H7 (cell line): ENCODE results near the gene PGAM1. TPM values are rescaled to one million over a fixed set of nuclear protein-coding genes. Genes with fewer than 3 reads are reported as not detected.
"Not testable (repeated sequence)": the region's sequence is repeated elsewhere in the genome, so short reads cannot be mapped to it uniquely, and the experiment has no call there.

Experiments used
- DNase-seq: peaks from one replicate; pipeline ENCODE4 v3.0.0; 2012
- H3K27me3 ChIP-seq: 2 replicates; pipeline ENCODE4 v1.6.0; 2011; ENCODE audit warnings: mild to moderate bottlenecking, low read length; ENCODE audit not compliant: control insufficient read depth, insufficient read depth
- H3K36me3 ChIP-seq: replicated peaks from 2 replicates; pipeline ENCODE4 v1.5.1; 2011; ENCODE audit warnings: low read length; ENCODE audit not compliant: control insufficient read depth, insufficient read depth
- H3K4me3 ChIP-seq: 2 replicates; pipeline ENCODE4 v1.5.1; 2011; ENCODE audit warnings: low read depth, mild to moderate bottlenecking, control low read depth, low read length, moderate library complexity; ENCODE audit not compliant: insufficient read depth
- total RNA-seq: library from RNA; depleted of rRNA; stranded (reverse); fragments of >200 nt; shearing (Covaris generic); gene quantifications from 2 replicates; pipeline ENCODE4 v1.2.3, GENCODE V29; 2014

PGAM1 gene
- total RNA-seq, 1 experiment from 2014 or later, result 1,380 TPM

DNA sequence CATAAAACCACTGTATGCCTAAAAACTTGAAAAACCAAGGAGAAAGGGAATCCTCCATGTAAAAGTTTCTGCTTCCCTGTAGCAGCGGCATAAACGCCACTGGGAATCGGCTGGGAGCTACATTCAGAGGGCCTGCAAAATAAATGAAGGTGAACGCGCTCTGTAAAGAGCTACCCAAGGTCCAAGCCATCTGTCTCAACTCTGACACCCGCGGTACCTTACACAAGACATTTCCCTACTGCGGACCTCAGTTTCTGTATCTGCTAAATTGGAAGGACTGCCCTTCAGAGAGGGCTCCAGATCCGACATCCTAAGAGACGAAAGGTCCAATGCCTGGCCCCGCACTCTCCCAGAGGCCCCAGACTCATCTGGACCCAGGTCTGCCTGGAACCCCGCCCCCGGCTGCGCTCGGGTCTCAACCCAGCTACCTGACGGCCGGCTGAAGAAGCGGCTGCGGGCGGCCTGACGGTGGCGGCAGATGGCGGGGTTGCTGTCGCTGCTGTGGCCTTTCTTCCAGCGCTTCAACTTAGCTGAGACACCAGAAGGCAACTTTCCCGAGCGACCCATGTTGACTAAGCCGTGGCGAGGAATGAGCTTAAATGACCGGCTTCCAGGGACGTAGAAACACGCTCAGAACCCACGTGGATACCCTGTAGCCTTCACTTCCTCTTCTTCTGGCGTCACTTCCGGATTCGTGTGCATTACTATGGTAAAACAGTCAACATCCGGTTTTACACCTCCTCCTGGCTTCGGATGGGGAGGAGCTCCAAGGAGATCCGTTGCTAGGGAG, 25.1 kb upstream of the PGAM1 start, which contains the start of gene RRP12:
RRP12 (minus strand) TSS at position 676 of the 790 bp plus-strand sequence; CDS start at position 567, 109 bp downstream.
- peaks cover 7% of the 10 kb centered on the region for H3K36me3 ChIP-seq
- DNase-seq, result peak; percentile 96
- H3K27me3 ChIP-seq, result no peaks in the 10 kb centered on the region
- peak within 1 kb of the TSS; percentile 44 for H3K4me3 ChIP-seq

- DNase-seq, result no peak
- Histone ChIP-seq H3K36me3 (peaks cover 2% of the 10 kb centered on the region; the same call in 1 of the 2 replicates), H3K27me3 (no peaks in the 10 kb centered on the region), H3K4me3 (no peak overlapping the region)
These were observed 24.5 kb upstream of the PGAM1 start for GRCh38 chr10:97401455-97401919.

GRCh38 chr10:97404044-97404443, 21.9 kb upstream of the PGAM1 start:
- H3K27me3 ChIP-seq, result no peaks in the 10 kb centered on the region
- no peak for DNase-seq
- H3K36me3 ChIP-seq, result no peaks in the 10 kb centered on the region
- no peak overlapping the region for H3K4me3 ChIP-seq

DNA sequence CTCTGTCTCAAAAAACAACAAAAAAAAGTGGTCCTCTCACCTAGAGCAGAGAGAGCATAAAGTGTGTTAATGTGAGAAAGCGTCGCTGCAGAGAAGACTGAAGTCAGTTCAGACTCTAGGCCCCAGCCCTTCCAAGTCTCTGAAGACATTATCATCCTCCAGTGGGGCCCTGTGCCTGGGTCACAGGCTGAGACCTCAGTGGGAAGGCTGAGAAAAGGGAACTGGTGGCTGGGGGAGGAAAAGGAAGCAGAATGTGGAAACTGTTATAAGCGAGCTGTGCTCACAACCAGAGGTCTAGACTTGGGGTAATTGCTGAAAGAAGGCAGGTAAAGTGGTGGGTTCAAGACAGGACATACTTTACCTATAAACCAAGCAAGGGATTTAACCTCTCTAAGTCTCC, 19.9 kb upstream of the PGAM1 start:
- DNase-seq, result no peak
- H3K27me3 ChIP-seq, result no peaks in the 10 kb centered on the region
- H3K4me3 ChIP-seq, result no peak overlapping the region

DNA sequence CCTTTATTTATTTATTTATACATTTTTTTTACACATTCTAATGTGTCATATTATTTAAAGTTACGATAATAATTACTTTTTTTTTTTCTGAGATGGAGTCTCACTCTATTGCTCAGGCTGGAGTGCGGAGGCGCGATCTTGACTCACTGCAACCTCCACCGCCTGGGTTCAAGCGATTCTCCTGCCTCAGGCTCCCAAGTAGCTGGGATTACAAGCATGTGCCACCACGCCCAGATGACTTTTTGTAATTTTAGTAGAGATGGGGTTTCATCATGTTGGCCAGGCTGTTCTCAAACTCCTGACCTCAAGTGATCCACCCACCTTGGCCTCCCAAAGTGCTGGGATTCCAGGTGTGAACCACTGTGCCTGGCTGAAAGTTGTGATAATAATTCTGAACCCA, 19.5 kb upstream of the PGAM1 start:
- H3K4me3 ChIP-seq, H3K27me3 ChIP-seq, DNase-seq, H3K36me3 ChIP-seq: not testable (repeated sequence)

More for the DNA sequence above, 19.9 kb upstream of the PGAM1 start:
- H3K36me3 ChIP-seq, result no peaks in the 10 kb centered on the region

DNA sequence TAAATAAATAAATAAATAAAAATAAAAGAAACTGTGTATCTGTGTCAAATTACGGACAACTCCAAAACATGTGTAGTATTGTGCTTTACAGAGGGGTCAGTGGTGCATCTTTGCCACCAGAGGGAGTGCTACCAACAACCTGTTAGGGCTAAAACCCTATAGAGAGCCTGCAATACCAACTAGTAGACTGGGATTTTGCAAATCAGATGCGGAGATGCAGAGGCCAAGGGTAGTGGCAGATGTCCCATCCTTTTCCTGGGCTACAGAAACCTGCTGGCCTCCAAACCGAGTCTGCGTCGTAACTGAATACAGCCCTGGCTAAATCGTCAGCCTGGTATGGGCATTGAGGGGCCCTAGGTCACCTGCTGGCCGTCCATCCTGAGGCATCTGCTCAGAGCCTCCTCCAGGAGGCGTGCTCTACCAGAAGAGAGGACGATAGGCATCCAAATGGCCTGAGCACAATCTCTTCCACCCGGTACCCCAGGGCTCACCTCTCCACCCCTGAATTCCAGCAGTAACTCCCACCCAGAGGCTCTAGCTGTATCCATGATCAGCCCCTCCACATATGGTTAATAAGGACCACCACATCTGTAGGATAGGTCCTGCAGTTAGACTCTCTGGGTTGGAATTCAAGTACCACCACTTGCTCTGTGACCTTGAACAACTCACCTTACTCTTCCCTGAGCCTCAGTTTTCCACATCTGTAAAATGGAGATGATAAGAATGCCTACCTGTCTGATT, 18.6 kb upstream of the PGAM1 start:
- peak; percentile 87 for DNase-seq
- Histone ChIP-seq H3K4me3 (peak overlapping the region; percentile 19), H3K36me3 (no peaks in the 10 kb centered on the region), H3K27me3 (no peaks in the 10 kb centered on the region)

DNA sequence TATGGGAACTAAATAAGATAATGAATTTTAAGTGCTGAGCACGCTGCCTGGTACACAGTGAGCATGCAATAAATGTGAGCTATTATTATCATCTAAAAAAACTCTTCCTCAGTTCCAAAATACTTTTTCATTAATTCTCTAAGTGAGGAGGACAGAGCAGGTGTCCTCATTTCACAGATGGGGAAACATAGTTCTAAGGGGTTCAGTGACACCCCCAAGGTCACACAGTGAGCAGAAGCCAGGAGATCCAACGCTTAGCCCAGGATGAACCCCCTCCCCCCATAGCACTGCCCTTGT, 18.1 kb upstream of the PGAM1 start:
- no peak for DNase-seq
- Histone ChIP-seq H3K27me3 (no peaks in the 10 kb centered on the region), H3K36me3 (no peaks in the 10 kb centered on the region), H3K4me3 (no peak overlapping the region)

- no peak for DNase-seq
- H3K36me3 ChIP-seq, result no peaks in the 10 kb centered on the region
- no peak overlapping the region for H3K4me3 ChIP-seq
- no peaks in the 10 kb centered on the region for H3K27me3 ChIP-seq
These were observed 17.4 kb upstream of the PGAM1 start for GRCh38 chr10:97408496-97408992.

- DNase-seq, result peak; percentile 2
- Histone ChIP-seq H3K36me3 (no peaks in the 10 kb centered on the region), H3K4me3 (no peak overlapping the region), H3K27me3 (no peaks in the 10 kb centered on the region)
These were observed 14.6 kb upstream of the PGAM1 start for GRCh38 chr10:97411406-97411805.

DNA sequence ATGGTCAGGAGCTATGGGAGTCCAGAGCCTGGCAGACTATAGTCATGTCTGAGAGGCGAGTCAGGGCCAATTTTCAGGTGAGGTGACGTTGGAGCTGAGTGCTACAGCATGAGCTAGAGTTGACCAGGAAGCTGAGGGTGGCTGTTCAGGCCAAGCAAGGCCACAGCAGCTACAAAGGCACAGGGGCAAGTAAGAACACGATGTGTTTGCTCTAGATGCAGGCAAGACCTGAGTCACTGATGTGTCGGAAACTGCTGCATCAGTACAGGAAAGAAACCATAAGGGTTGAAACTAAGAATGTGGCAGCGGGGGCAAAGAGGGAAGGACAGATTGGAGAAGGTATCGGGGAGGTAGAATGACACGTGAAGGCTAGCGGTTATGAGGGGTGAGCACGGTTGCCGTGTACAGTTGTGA, 13.1 kb upstream of the PGAM1 start:
- Histone ChIP-seq H3K4me3 (no peak overlapping the region), H3K36me3 (no peaks in the 10 kb centered on the region), H3K27me3 (no peaks in the 10 kb centered on the region)
- no peak for DNase-seq

DNA sequence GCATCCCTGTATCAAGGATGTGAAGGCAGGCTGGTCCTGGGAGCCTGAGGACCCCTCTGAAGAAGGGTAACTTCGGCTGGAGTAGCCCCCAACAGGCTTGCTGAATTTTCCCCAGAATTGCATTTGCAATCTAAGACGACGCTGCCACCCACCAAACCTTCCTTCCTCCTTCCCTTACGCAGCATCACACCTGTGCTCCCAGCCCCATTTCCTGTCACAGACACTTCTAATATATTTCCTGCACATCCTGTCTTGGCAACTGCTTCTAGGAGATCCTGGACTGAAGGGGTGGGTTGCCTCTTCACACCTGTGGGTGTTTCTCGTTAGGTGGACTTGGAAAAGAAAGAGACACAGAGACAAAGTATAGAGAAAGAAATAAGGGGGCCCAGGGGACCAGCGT, 9.4 kb upstream of the PGAM1 start:
- no peaks in the 10 kb centered on the region for H3K27me3 ChIP-seq
- no peak for DNase-seq
- H3K36me3 ChIP-seq, result no peaks in the 10 kb centered on the region
- H3K4me3 ChIP-seq, result no peak overlapping the region

DNA sequence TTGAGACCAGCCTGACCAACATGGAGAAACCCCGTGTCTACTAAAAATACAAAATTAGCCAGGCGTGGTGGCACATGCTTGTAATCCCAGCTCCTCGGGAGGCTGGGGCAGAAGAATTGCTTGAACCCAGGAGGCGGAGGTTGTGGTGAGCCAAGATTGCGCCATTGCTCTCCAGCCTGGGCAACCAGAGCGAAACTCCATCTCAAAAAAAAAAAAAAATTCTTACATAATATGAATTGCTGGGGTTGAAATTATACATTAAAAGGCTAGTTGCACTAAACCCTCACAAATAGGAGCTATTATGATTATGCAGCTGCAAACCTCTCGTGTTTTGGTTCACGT, 2.3 kb upstream of the PGAM1 start:
- not testable (repeated sequence) for H3K36me3 ChIP-seq, H3K27me3 ChIP-seq, DNase-seq, H3K4me3 ChIP-seq

DNA sequence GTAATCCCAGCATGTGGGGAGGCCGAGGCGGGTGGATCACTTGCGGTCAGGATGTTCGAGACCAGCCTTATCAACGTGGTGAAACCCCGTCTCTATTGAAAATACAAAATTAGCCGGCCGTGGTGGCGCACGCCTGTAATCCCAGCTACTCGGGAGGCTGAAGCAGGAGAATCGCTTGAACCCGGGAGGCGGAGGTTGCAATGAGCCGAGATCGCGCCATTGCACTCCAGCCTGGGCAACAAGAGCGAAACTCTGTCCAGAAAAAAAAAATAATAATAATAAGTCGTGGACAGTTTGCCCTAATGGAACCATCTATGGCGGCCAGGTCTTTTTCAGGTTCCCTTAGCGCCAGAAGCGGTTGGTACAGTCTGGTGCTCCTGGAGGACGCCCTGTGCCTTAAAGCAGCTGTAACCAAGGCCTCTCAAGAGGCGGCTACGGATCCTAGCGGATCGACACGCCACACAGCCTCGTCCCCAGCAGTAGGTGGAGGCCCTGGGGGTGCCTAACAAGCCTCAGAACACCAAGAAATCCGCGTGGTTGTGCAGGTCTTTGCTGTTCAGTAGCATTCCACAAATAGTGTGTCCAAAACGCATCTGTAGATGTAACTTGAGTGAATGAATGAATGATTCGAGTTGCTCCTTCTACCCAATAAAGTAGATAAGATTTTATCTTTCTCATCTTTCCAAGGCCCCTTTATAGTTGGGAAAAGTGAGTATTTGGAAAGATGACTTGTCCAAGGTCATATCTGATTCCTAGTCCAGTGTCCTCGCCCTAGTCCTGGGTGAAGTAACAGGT, 982 bp downstream of the PGAM1 start:
- peak; percentile 38 for DNase-seq
- Histone ChIP-seq H3K36me3 (peaks cover 27% of the 10 kb centered on the region), H3K27me3 (no peaks in the 10 kb centered on the region), H3K4me3 (peak overlapping the region; percentile 99)

DNA sequence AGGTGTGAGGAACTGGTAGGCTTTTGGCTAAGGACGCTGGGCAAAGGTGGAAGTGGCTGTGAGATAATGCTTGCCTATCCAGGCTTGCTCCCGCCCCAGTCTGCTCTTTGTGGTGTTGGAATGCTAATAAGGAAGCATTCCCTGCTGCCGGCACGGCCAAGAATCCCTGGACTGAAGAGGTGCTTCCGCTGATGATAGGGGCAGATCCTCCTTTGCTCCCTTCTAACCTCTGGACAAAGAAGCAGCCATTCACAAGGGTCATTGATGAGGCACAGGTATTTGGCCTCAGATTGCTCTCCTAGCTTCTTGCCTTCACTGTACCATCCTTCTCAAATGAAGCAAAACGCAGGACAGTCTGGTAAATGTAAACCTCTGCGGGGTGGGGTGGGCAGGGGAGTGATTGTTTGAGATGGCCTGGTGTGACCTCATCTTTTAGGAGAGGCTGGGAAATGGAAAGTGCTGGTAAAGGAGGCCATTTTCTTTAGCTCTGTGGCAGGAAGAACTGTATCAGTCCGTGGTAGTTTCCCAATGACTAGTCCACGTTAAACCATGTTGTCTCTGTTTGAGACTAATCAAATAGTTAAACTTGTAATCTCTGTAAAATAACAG, 1.7 kb downstream of the PGAM1 start:
- Histone ChIP-seq H3K4me3 (peak overlapping the region; percentile 99), H3K27me3 (no peaks in the 10 kb centered on the region), H3K36me3 (peaks cover 27% of the 10 kb centered on the region)
- peak; percentile 74 for DNase-seq
